ENCODE results near the gene CHD1. TPM values are rescaled to one million over a fixed set of nuclear protein-coding genes. Genes with fewer than 3 reads are reported as not detected.

The CHD1 gene
- polyA plus RNA-seq, 1 donor = 89.5 TPM

GRCh38 chr5:98905857-98906688 is 22.7 kb downstream of the CHD1 start:
- peak; percentile 36 for DNase-seq

- DNase-seq = no peak
Observed at GRCh38 chr5:98904780-98905179, 24.0 kb downstream of the CHD1 start.

GRCh38 chr5:98902733-98903132 is 26.1 kb downstream of the CHD1 start:
- DNase-seq = no peak

GRCh38 chr5:98899456-98899855 is 29.4 kb downstream of the CHD1 start:
- DNase-seq = no peak

GRCh38 chr5:98898743-98899142 is 30.1 kb downstream of the CHD1 start:
- DNase-seq = no peak

- no peak for DNase-seq
Observed at GRCh38 chr5:98891591-98891990, 37.2 kb downstream of the CHD1 start.

- no peak for DNase-seq
Observed at GRCh38 chr5:98880598-98880997, 48.2 kb downstream of the CHD1 start.

- DNase-seq = no peak
Observed at GRCh38 chr5:98880151-98880550, 48.7 kb downstream of the CHD1 start.

GRCh38 chr5:98877600-98877999 is 51.2 kb downstream of the CHD1 start:
- DNase-seq = no peak

- DNase-seq = no peak
Observed at GRCh38 chr5:98872674-98873073, 56.1 kb downstream of the CHD1 start.

- peak; percentile 22 for DNase-seq
Observed at GRCh38 chr5:98865690-98866089, 63.1 kb downstream of the CHD1 start.

- no peak for DNase-seq
Observed at GRCh38 chr5:98847054-98847453, 81.8 kb downstream of the CHD1 start.

GRCh38 chr5:98846520-98846919 is 82.3 kb downstream of the CHD1 start:
- no peak for DNase-seq

GRCh38 chr5:98845878-98846277 is 82.9 kb downstream of the CHD1 start:
- no peak for DNase-seq

- no peak for DNase-seq
Observed at GRCh38 chr5:98844865-98845264, 83.9 kb downstream of the CHD1 start.

GRCh38 chr5:98843481-98843880 is 85.3 kb downstream of the CHD1 start:
- no peak for DNase-seq

- no peak for DNase-seq
Observed at GRCh38 chr5:98840946-98841345, 87.9 kb downstream of the CHD1 start.

GRCh38 chr5:98839469-98840383 is 89.1 kb downstream of the CHD1 start:
- no peak for DNase-seq

GRCh38 chr5:98836175-98836574 is 92.6 kb downstream of the CHD1 start:
- DNase-seq = no peak

- DNase-seq = no peak
Observed at GRCh38 chr5:98827588-98828284, 101.1 kb downstream of the CHD1 start.

- DNase-seq = peak; percentile 46
Observed at GRCh38 chr5:98827161-98827560, 101.6 kb downstream of the CHD1 start.

GRCh38 chr5:98825582-98826375 is 103.0 kb downstream of the CHD1 start:
- no peak for DNase-seq

Measured in left kidney (tissue), 2 donors.